ENCODE results near the gene TRIP13. TPM values are rescaled to one million over a fixed set of nuclear protein-coding genes. Genes with fewer than 3 reads are reported as not detected.

The TRIP13 gene
- total RNA-seq, 6 experiments from 2014 or later = 16.5 to 40.4 (median 35.8) TPM

GRCh38 chr5:946720-947625, 54.3 kb downstream of the TRIP13 start:
- Mint-ChIP-seq H3K4me1 (ENCODE audit: low read depth) (no peaks in the 10 kb centered on the region), H3K27ac (no peak overlapping the region), H3K4me3 (no peak overlapping the region), H3K9me3 (peaks cover 18% of the 10 kb centered on the region), H3K36me3 (ENCODE audit: low read depth) (peaks cover 9% of the 10 kb centered on the region; the same call in 1 of the 2 replicates), H3K27me3 (ENCODE audit: insufficient read depth) (peaks cover 72% of the 10 kb centered on the region)
- DNase-seq = no peak
- TF ChIP-seq CTCF (IDR thresholded peaks at IDR 0.05) = no peak

- H3K27me3 Mint-ChIP-seq (ENCODE audit: insufficient read depth) = peaks cover 72% of the 10 kb centered on the region
- H3K27ac Mint-ChIP-seq = no peak overlapping the region
- no peak for DNase-seq
- TF ChIP-seq CTCF (IDR thresholded peaks at IDR 0.05) = no peak
- H3K36me3 Mint-ChIP-seq (ENCODE audit: low read depth) = peaks cover 9% of the 10 kb centered on the region; the same call in 1 of the 2 replicates
- H3K4me1 Mint-ChIP-seq (ENCODE audit: low read depth) = no peaks in the 10 kb centered on the region
- peaks cover 18% of the 10 kb centered on the region for H3K9me3 Mint-ChIP-seq
- no peak overlapping the region for H3K4me3 Mint-ChIP-seq
Observed at GRCh38 chr5:947626-948471, 55.2 kb downstream of the TRIP13 start.

- no peaks in the 10 kb centered on the region for H3K4me1 Mint-ChIP-seq (ENCODE audit: low read depth)
- no peak overlapping the region for H3K27ac Mint-ChIP-seq
- DNase-seq = no peak
- no peak for TF ChIP-seq CTCF (IDR thresholded peaks at IDR 0.05)
- peaks cover 9% of the 10 kb centered on the region; the same call in 1 of the 2 replicates for H3K36me3 Mint-ChIP-seq (ENCODE audit: low read depth)
- H3K27me3 Mint-ChIP-seq (ENCODE audit: insufficient read depth) = peaks cover 79% of the 10 kb centered on the region
- H3K4me3 Mint-ChIP-seq = no peak overlapping the region
- peaks cover 18% of the 10 kb centered on the region for H3K9me3 Mint-ChIP-seq
Observed at GRCh38 chr5:948472-949274, 56.0 kb downstream of the TRIP13 start.

GRCh38 chr5:949275-949543, 56.5 kb downstream of the TRIP13 start:
- Mint-ChIP-seq H3K4me3 (no peak overlapping the region), H3K36me3 (ENCODE audit: low read depth) (peaks cover 9% of the 10 kb centered on the region; the same call in 1 of the 2 replicates), H3K27ac (no peak overlapping the region), H3K9me3 (peaks cover 18% of the 10 kb centered on the region), H3K4me1 (ENCODE audit: low read depth) (no peaks in the 10 kb centered on the region), H3K27me3 (ENCODE audit: insufficient read depth) (peaks cover 80% of the 10 kb centered on the region)
- DNase-seq = no peak
- TF ChIP-seq CTCF (IDR thresholded peaks at IDR 0.05) = no peak
